Thyroid gland (tissue), 4 donors: Measurements from ENCODE around the gene APOL6.

Source experiments
- POLR2A ChIP-seq, 2 donors: fragments of 450-650 bp; IDR thresholded peaks; one replicate each; pipeline ENCODE4 v1.6.1; 2017; ENCODE audit warnings: antibody characterized with exemption in 2 of 2, mild to moderate bottlenecking in 2 of 2, moderate library complexity in 1 of 2
- TF ChIP-seq, protein P1 (sequence below), 6 experiments: fragments of 200-600 bp in 3 of 6; fragments of 450-650 bp in 3 of 6; sonication (generic) in 3 of 6; IDR thresholded peaks; one replicate each; pipeline ENCODE4 v1.5.1; 2016 to 2019; ENCODE audit warnings: antibody characterized with exemption in 6 of 6, mild to moderate bottlenecking in 2 of 6, inconsistent platforms in 1 of 6, moderate library complexity in 1 of 6

DNA sequence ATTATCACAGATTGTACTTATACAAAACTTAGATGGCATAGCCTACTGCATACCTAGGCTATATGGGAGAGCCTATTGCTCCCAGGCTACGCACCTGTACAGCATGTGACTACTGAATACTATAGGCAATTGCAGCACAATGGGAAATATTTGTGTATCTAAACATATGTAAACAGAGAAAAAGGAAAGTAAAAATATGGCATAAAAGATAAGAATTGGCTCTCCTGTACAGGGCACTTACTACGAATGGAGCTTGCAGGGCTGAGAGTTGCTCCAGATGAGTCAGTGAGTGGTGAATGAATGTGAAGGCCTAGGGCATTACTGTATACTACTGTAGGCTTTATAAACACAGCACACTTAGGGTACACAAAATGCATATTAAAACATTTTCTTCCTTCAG, 13.2 kb downstream of the APOL6 start:
- no peak for TF ChIP-seq POLR2A (IDR thresholded peaks at IDR 0.05)
- TF ChIP-seq, protein P1, sequence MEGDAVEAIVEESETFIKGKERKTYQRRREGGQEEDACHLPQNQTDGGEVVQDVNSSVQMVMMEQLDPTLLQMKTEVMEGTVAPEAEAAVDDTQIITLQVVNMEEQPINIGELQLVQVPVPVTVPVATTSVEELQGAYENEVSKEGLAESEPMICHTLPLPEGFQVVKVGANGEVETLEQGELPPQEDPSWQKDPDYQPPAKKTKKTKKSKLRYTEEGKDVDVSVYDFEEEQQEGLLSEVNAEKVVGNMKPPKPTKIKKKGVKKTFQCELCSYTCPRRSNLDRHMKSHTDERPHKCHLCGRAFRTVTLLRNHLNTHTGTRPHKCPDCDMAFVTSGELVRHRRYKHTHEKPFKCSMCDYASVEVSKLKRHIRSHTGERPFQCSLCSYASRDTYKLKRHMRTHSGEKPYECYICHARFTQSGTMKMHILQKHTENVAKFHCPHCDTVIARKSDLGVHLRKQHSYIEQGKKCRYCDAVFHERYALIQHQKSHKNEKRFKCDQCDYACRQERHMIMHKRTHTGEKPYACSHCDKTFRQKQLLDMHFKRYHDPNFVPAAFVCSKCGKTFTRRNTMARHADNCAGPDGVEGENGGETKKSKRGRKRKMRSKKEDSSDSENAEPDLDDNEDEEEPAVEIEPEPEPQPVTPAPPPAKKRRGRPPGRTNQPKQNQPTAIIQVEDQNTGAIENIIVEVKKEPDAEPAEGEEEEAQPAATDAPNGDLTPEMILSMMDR (IDR thresholded peaks at IDR 0.05) = no peak
